NCI-H2029 treated with DMSO at 0.1 percent for 48 hours (cell line): ENCODE data around the gene LGALS14.

Experiments used
- DNase-seq: peaks from one replicate; lab custom pipeline; 2025; lab: John Stamatoyannopoulos, UW

The LGALS14 gene

DNA sequence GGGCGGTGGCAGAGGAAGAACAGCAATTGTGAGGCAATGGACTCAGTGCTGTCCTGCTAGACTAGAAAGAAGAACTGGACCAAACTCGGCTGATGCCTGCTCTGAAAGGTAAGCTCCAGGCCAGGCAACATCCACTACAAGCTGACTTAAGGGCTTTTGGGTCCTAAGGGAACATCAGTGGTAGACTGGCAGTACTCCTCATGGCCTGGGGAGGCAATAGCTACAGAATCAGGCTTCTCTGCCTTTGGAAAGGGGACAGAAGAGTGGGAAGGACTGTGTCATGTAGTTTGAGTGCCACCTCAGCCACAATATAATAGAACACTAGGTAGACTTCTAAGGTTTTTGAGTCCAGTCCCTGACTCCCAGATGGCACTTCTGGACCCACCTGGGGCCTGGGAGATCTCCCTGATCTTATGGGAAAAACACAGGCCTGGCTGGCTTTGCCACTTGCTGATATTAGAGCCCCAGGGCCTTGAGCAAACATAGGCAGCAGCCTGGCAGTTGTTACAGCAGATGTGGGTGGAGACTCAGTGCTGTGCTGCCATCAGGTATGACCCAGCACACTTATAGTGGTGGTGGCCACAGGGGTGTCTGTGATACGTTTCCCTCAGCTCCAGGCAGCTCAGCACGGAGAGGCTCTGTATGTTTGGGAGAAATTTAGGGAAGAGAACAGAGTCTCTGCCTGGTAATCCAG, 42.7 kb downstream of the LGALS14 start:
- no peak for DNase-seq

DNA sequence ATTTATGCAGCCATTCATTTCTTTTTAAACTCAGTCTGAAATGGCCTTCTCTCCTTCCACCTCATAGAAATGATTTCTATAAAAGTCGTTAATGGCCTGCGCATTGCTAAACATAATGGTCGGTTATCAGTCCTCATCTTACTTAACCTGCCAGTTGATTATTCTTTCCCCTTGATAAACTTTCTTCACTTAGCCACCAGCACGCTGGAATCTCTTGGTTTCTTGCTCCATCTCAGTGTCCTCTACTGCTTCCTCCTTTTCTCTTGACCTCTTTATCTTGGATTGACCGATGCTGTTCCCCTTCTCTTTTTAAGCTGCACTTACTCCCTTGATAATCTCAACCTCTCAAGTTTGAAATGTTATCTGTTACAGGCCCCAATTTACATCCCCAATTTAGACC, 45.7 kb downstream of the LGALS14 start:
- no peak for DNase-seq

DNA sequence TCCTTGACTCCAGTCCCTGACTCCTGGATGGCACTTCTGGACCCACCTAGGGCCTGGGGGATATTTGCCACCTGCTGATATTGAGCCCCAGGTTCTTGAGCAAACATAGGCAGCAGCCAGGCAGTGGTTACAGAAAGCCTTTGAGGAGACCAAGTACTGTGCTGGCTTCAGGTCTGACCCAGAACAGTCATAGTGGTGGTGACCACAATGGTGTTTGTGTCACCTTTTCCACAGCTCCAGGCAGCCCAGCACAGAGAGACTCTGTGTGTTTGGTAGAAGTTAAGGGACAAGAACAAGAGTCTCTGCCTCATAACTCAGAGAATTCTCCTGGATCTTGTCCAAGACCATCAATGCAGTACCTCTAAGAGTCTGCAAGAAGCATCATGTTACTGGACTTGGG, 48.1 kb downstream of the LGALS14 start:
- DNase-seq = no peak

DNA sequence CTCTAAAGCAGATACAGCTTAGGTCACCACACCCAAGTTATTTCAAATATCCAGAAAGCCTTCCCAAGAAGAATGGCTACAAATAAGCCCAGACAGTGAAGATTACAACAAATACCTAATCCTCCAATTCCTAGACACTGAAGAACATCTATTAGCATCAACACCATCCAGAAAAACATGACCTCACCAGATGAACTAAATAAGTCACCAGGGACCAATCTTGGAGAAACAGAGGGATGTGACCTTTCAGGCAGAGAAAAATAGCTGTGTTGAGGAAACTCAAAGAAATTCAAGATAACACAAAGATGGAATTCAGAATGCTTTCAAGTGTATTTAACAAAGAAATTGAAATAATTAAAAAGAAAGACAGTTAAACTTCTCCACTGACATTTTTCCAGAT, 48.5 kb downstream of the LGALS14 start:
- DNase-seq = no peak

DNA sequence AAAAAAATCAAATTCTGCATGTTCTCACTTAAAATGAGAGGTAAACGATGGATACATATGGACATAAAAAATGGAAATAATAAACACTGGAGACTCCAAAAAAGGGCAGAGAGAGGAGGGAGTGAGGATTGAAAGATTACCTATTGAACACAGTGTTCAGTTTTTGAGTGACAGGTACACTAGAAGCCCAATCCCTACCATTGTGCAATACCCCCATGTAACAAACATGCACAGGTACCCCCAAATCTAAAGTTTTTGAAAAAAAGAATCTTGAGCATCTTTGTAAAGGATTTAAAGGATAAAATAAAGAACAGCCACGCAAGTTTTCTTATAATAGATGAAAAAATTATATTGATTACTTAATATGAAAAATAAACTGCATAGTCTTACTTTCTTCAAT, 50.3 kb downstream of the LGALS14 start:
- no peak for DNase-seq

DNA sequence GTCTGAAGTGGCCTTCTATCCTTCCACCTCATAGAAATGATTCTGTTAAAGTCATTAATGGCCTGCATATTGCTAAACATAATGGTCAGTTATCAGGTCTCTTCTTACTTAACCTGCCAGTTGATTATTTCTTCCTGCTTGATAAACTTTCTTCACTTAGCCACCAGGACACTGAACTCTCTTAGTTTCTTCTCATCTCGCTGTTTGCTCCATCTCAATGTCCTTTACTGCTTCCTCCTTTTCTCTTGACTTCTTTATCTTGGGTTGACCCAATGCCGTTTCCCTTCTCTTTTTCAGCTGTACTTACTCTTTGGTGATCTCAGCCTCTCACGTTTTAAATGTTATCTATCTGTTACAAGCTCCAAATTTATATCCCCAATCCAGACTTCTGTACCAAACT, 50.7 kb downstream of the LGALS14 start:
- DNase-seq = no peak
